HG02571 (cell line): ENCODE data around the gene APOC4.
"Not testable (repeated sequence)": the region's sequence is repeated elsewhere in the genome, so short reads cannot be mapped to it uniquely, and the experiment has no call there.

ENCODE experiments used
- ATAC-seq: cut with Tn5 transposase; IDR thresholded peaks from one replicate; pipeline ENCODE4 v1.9.1; 2021; ENCODE audit warnings: mild to moderate bottlenecking, moderate library complexity; ENCODE audit not compliant: unreplicated experiment

The APOC4 gene

GRCh38 chr19:44914433-44915206 lies 27.4 kb upstream of the APOC4 start, which contains the start of gene APOC1:
TSS of gene APOC1 (plus strand) at chr19:44914608. CDS start at chr19:44914892, 284 bp downstream.
- ATAC-seq: peak; percentile 89

- ATAC-seq: no peak
Measured at GRCh38 chr19:44924243-44924725, 17.8 kb upstream of the APOC4 start.

DNA sequence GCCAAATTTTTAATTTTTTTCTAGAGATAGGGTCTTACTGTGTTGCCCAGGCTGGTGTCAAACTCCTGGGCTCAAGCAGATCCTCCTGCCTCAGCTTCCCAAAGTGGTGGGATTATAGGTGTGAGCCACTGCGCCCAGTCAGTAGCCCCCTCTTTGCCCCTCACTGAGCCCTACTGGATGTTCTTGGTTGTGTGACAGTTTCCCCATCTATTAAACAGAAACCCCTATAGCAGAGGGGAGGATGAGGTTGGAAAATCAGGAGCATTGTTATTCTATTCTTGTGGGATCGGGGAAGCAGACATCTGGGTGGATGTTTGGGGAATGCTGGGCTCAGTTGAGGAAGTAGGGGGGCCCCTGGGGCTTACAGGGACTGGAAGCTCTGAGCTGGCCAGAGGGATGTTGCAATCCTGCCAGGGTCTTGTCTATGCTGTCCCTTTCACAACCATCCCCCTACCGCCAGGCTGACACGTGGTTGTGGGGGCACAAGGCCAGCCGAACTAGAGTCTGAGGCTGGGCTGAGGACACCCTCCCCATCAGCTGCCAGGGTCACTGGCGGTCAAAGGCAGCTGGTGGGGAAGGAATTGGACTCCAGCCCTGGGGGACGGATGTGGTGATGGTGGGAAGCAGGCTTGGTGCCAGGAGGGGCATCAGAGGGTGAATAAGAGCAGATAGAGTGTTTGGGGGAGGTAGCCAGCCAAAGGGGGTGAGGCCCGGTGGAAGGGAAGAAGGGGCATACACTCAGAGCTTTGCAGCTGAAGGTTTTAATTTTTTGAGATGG lies 16.7 kb upstream of the APOC4 start:
- no peak for ATAC-seq

DNA sequence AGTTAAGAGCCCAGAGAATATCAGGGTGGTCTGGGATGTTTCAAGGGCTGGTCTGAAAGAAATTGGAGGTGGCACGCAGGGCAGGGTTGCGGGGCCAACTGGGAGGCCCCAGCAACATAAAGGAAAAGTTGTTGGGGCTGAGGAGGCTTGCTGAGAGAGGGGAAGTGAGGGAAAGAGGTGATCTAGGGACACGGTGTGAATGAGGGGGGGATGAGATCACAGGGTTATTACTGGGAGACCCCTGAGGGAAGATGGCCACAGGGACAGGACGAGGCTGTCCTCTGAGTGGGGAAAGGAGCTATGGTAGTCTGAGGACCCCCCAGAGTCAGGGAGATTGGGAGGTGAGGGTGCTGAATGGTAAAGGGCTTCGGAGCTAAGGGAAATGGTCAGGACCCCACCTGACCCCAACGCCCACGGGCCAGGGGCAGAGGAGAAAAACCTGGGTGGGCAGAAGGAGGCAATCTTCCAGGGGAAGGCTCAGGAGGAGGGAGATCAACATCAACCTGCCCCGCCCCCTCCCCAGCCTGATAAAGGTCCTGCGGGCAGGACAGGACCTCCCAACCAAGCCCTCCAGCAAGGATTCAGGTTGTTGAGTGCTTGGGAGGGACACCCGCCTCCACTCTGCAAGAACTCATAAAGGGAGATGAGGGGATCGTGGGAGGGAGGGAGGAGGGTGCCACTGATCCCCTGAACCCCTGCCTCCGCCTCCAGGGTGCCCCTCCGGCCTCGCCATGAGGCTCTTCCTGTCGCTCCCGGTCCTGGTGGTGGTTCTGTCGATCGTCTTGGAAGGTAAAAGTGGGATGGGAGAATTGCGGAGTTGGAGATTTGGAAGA lies 15.6 kb upstream of the APOC4 start:
- ATAC-seq: not testable (repeated sequence)

DNA sequence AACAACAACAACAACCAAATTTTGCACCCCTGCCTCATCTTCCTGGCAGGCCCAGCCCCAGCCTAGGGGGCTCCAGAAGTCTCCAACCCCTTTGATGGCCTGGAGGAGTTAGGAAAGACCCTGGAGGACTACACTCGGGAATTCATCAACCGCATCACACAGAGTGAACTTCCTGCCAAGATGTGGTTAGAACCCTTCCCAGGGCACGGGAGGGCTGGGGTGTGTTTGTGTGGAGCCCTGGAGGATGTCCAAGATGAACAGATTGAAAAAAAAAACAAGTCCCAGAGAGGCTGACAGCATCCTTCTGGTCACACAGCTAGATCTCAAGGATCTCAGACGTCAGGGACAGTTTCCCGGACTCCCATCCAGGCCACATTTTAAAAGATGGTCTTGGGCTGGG lies 14.3 kb upstream of the APOC4 start:
- no peak for ATAC-seq

GRCh38 chr19:44930088-44930487 lies 11.9 kb upstream of the APOC4 start:
- ATAC-seq: no peak

- ATAC-seq: no peak
Measured at GRCh38 chr19:44931541-44931940, 10.5 kb upstream of the APOC4 start.

DNA sequence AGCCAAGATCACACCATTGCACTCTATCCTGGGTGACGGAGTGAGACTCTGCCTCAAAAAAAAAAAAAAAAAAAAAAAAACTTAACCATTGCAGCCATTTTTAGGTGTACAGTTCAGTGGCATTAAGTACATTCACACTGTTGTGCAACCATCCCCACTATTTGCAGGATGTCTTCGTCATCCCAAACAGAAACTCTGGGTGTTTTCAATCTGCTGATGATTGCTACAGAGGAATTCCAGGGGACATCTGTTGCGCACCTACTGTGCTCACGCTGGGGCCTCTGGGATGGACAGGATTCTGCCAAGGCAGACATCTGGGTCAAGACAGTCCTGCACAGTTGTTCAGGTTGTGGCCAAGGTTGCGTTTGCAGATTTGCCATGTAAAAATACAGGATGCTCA lies 2.4 kb upstream of the APOC4 start:
- no peak for ATAC-seq

GRCh38 chr19:44943801-44944249 lies 1.8 kb downstream of the APOC4 start:
- ATAC-seq: peak; percentile 58

DNA sequence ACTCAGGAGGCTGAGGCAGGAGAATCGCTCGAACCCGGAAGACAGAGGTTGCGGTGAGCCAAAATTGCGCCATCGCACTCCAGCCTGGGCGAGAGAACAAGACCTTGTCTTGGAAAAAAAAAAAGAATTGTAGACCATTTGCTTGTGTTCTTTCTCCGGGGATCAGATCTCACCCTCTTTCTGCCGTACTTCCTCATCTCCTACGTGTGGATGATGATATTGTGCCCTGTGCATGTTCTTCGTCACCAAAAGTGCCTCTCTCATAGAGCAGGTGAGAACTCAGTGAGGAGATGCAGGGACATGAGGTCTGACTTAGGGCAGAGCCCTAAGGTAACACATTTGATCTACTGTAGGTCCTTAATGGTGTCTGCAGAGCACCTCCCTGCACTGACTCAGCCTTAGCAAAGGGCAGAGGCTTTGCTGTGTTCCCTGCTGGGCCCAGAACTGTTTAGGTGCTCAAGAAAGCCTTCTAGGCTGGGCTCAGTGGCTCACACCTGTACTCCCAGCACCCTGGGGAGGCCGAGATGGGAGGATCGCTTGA lies 5.1 kb downstream of the APOC4 start:
- no peak for ATAC-seq

DNA sequence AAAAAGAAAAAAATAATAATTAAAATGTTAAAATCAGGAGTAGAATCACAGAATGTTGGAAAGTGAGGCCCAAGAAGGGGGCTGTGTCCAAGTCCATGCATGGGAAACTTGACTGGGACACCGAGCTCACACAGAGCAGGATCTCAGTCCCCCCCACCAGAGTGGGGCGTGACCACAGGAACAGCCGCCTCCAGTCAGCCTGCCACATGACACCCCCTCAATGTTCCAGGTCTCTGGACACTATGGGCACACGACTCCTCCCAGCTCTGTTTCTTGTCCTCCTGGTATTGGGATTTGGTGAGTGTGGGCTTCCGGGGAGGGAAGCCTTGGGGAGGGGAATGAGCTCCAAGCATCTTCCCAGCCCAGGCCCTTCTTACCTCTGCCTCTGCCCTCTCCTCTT lies 6.2 kb downstream of the APOC4 start:
- no peak for ATAC-seq

DNA sequence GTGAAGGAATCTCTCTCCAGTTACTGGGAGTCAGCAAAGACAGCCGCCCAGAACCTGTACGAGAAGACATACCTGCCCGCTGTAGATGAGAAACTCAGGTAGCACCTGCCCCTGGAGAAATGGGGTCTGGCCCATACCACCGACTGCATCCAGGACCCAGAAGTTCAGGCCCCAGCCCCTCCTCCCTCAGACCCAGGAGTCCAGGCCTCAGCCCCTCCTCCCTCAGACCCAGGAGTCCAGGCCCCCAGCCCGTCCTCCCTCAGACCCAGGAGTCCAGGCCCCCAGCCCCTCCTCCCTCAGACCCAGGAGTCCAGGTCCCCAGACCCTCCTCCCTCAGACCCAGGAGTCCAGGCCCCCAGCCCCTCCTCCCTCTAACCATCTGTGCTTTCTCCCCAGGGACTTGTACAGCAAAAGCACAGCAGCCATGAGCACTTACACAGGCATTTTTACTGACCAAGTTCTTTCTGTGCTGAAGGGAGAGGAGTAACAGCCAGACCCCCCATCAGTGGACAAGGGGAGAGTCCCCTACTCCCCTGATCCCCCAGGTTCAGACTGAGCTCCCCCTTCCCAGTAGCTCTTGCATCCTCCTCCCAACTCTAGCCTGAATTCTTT lies 6.8 kb downstream of the APOC4 start:
- ATAC-seq: no peak

- no peak for ATAC-seq
Measured at GRCh38 chr19:44949550-44949949, 7.5 kb downstream of the APOC4 start.

DNA sequence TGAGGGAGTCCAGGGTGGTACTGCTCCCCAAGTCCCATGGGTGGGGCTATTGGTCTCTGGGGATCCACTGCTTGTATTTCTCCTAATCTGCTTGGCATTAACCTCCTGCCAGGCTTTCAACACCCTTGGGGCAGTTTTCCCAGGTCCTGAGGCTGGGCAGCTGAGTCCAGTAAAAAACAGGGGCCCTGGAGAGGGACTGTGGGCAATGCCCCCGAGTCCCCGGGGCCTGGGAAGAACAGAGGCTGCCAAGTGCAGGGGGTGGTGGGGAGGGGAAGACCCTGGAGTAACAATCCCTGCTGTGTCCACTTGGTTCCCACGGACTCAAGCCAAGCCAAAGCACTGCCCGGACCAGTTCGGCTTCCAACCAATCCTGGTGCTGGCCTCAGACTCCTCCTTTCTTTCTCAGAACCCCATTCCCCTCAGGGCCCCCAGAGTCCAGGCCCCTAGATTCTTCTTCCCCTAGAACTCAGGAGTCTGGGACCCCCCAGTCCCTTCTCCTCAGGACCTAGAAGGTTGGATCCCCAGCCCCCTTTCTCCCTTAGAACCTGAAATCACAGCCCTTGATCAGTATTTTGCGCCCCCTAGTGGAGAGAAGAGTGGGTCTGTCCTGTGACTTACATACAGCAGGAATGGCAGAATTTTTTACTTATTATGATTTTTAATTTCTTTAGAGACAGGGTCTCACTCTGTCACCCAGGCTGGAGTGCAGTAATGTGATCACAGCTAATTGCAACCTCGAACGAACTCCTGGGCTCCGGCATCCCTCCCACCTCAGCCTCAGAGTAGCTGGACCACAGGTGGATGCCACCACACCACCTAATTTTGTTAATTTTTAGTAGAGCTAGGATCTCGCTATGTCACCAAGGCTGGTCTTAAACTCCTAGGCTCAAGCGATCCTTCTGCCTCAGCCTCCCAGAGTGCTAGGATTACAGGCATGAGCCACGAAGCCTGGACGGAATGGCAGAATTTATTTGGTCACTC lies 9.4 kb downstream of the APOC4 start:
- no peak for ATAC-seq

GRCh38 chr19:44954278-44954648 lies 12.2 kb downstream of the APOC4 start:
- no peak for ATAC-seq

DNA sequence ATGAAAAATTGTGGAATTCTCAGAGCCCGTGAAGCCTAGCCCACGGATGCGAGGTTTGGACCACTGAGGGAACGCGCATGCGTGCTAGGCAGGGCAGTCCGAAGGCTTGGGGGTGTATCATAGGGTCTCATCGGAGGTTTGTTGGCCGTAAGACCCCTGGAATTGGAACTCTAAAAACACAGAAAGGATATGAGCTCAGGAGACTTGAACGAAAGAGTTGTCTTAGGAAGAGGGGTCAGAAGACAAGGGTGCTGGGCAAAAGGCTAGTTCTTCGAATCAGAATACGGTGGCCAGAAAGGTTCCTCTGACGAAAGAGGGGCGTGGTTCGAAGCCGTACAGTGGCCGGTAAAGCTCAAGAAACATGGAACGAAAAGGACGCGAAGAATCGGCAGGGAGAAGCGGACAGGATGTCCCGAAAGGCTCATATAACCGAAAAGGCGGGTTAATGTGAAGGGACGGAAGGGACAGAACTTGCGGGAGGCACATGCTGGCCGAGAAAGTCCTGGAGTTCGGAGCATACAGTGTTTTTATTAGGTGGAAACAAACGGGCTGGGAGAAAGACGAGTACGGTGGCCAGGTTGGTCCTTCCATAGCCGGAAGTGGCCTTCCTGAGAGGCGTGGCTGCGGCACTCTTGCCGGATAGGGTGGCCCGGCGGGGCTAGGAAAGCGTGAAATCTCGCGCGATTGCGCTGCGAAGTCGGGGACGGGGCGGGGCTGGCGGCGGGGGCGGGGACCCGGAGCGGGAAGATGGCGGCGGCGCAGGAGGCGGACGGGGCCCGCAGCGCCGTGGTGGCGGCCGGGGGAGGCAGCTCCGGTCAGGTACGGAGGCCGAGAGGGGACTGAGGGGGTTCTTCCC lies 12.8 kb downstream of the APOC4 start, which contains the start of gene CLPTM1:
CLPTM1 (plus strand) TSS at position 732 of the 856 bp plus-strand sequence; CDS start at position 748, 16 bp downstream.
- peak; percentile 77 for ATAC-seq

DNA sequence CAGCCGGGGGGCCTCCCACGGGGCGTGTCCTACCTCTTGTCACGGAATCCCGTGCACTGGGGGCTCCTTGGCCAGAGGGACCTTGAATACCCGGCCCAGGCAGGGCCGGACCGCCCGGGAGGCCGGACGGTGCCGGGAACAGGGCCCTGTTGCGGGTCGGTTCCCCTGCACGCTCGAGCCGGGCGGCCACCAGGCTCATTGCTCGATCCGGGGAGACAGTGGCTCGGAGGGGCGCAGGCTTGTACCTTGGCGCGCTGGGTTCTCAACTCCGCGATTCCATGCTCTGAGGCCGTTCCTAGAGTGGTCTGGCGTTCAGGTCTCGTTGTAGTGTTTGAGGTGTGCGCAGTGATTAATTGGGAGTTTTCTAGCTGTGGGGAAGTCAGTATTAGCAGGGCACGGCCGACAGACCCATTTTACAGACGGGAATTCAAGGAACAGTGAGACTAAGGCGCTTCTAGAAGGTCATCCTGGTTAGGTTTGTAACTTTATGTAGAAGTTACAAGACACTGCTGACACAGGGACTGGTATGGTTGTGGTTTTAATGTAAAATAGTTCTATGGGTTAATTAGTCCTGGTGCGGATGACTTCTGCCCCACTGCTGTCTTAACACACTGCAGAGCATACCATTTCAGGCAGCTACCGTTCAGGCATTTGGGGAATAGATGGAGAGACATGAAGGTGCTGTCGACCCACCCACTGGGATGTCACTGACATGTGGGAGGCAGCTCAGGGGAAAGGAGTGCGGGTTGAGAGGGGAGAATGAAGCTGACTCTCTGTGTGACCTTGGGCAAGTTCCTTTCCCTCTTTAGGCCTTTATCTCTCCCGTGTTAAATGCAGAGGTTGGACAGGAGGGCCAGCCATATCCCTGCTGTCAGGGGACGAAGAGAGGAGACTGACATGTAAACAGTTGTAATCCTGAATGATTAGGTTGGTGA lies 13.7 kb downstream of the APOC4 start:
- peak; percentile 9 for ATAC-seq
